Stimulated activated CD4-positive, alpha-beta T cell treated with anti-CD3 and anti-CD28 coated beads, Interleukin-1b, Interleukin-23, amount 100 ng/mL, for 4 hours (primary cell): ENCODE measurements around the gene ARHGAP40.

Experiments used
- DNase-seq, 2 donors: peaks; one replicate each; pipeline ENCODE4 v3.0.0-alpha.2; 2020; ENCODE audit warnings: low read depth in 2 of 2

ARHGAP40 gene

GRCh38 chr20:38650010-38650409, 48.4 kb downstream of the ARHGAP40 start:
- no peak for DNase-seq

- no peak for DNase-seq
Observed at GRCh38 chr20:38651154-38651553, 49.5 kb downstream of the ARHGAP40 start.

- DNase-seq, result no peak
Observed at GRCh38 chr20:38651562-38651961, 50.0 kb downstream of the ARHGAP40 start.

- no peak for DNase-seq
Observed at GRCh38 chr20:38652995-38653394, 51.4 kb downstream of the ARHGAP40 start.

GRCh38 chr20:38657390-38657789, 55.8 kb downstream of the ARHGAP40 start:
- no peak for DNase-seq

GRCh38 chr20:38658879-38659596, 57.4 kb downstream of the ARHGAP40 start:
- peak; percentile 17 to 18 for DNase-seq

- DNase-seq, result no peak
Observed at GRCh38 chr20:38659597-38659880, 57.9 kb downstream of the ARHGAP40 start.

GRCh38 chr20:38660429-38660828, 58.8 kb downstream of the ARHGAP40 start:
- DNase-seq, result no peak

- no peak for DNase-seq
Observed at GRCh38 chr20:38663660-38664059, 62.1 kb downstream of the ARHGAP40 start.

- DNase-seq, result no peak
Observed at GRCh38 chr20:38664284-38664683, 62.7 kb downstream of the ARHGAP40 start.

GRCh38 chr20:38665094-38665493, 63.5 kb downstream of the ARHGAP40 start:
- no peak for DNase-seq

- no peak for DNase-seq
Observed at GRCh38 chr20:38665506-38666285, 64.1 kb downstream of the ARHGAP40 start.

- DNase-seq, result no peak
Observed at GRCh38 chr20:38667417-38667956, 65.9 kb downstream of the ARHGAP40 start.

GRCh38 chr20:38669688-38670087, 68.1 kb downstream of the ARHGAP40 start:
- no peak for DNase-seq

- DNase-seq, result no peak
Observed at GRCh38 chr20:38670786-38671185, 69.2 kb downstream of the ARHGAP40 start.

GRCh38 chr20:38671186-38671585, 69.6 kb downstream of the ARHGAP40 start:
- DNase-seq, result no peak

GRCh38 chr20:38671701-38672292, 70.2 kb downstream of the ARHGAP40 start:
- no peak for DNase-seq

- DNase-seq, result no peak
Observed at GRCh38 chr20:38672504-38672903, 70.9 kb downstream of the ARHGAP40 start.

GRCh38 chr20:38673261-38673660, 71.7 kb downstream of the ARHGAP40 start:
- no peak for DNase-seq

GRCh38 chr20:38673725-38674091, 72.1 kb downstream of the ARHGAP40 start:
- no peak for DNase-seq

GRCh38 chr20:38674092-38674764, 72.6 kb downstream of the ARHGAP40 start:
- DNase-seq, result peak; percentile 61 to 63

- DNase-seq, result no peak
Observed at GRCh38 chr20:38674765-38675133, 73.1 kb downstream of the ARHGAP40 start.
